Fibroblast of upper back skin (primary cell): Measurements from ENCODE around the gene SCGB2A2.

Source experiments
- DNase-seq: peaks from one replicate; pipeline ENCODE4 v3.0.0-alpha.2; 2013

SCGB2A2 gene

GRCh38 chr11:62269654-62270278 lies at the start of gene SCGB2A2:
TSS of gene SCGB2A2 (plus strand) at chr11:62270158. CDS start at chr11:62270217, 59 bp downstream.
- no peak for DNase-seq

GRCh38 chr11:62221498-62221897 lies 48.5 kb upstream of the SCGB2A2 start:
- no peak for DNase-seq

- no peak for DNase-seq
Observed at GRCh38 chr11:62223095-62223494, 46.9 kb upstream of the SCGB2A2 start.

GRCh38 chr11:62233730-62234129 lies 36.2 kb upstream of the SCGB2A2 start:
- no peak for DNase-seq

GRCh38 chr11:62236187-62236586 lies 33.8 kb upstream of the SCGB2A2 start:
- DNase-seq = no peak

GRCh38 chr11:62237499-62237898 lies 32.5 kb upstream of the SCGB2A2 start:
- no peak for DNase-seq

- DNase-seq = no peak
Observed at GRCh38 chr11:62238151-62238550, 31.8 kb upstream of the SCGB2A2 start.

- no peak for DNase-seq
Observed at GRCh38 chr11:62241095-62241494, 28.9 kb upstream of the SCGB2A2 start.

GRCh38 chr11:62242021-62242420 lies 27.9 kb upstream of the SCGB2A2 start, which contains the start of gene SCGB1D2:
TSS of gene SCGB1D2 (plus strand) at chr11:62242239. CDS start at chr11:62242308, 69 bp downstream.
- DNase-seq = no peak

- peak; percentile 34 for DNase-seq
Observed at GRCh38 chr11:62245271-62245753, 24.6 kb upstream of the SCGB2A2 start.

- no peak for DNase-seq
Observed at GRCh38 chr11:62251698-62252097, 18.3 kb upstream of the SCGB2A2 start.

GRCh38 chr11:62253999-62254542 lies 15.9 kb upstream of the SCGB2A2 start:
- DNase-seq = no peak

- DNase-seq = no peak
Observed at GRCh38 chr11:62256281-62256680, 13.7 kb upstream of the SCGB2A2 start.

GRCh38 chr11:62260261-62260953 lies 9.6 kb upstream of the SCGB2A2 start:
- DNase-seq = no peak

GRCh38 chr11:62264004-62264403 lies 6.0 kb upstream of the SCGB2A2 start:
- DNase-seq = no peak

- DNase-seq = peak; percentile 3
Observed at GRCh38 chr11:62266558-62266957, 3.4 kb upstream of the SCGB2A2 start.

GRCh38 chr11:62267050-62267449 lies 2.9 kb upstream of the SCGB2A2 start:
- no peak for DNase-seq

- no peak for DNase-seq
Observed at GRCh38 chr11:62267576-62267975, 2.4 kb upstream of the SCGB2A2 start.

- no peak for DNase-seq
Observed at GRCh38 chr11:62273284-62273683, 3.3 kb downstream of the SCGB2A2 start.

GRCh38 chr11:62273789-62274275 lies 3.9 kb downstream of the SCGB2A2 start:
- DNase-seq = no peak

- DNase-seq = no peak
Observed at GRCh38 chr11:62280452-62280851, 10.5 kb downstream of the SCGB2A2 start.

- peak; percentile 16 for DNase-seq
Observed at GRCh38 chr11:62295504-62295903, 25.5 kb downstream of the SCGB2A2 start.

- DNase-seq = no peak
Observed at GRCh38 chr11:62298975-62299374, 29.0 kb downstream of the SCGB2A2 start, which contains the start of gene SCGB1D4. TSS of gene SCGB1D4 (minus strand) at chr11:62299075. CDS start at chr11:62299010, 65 bp downstream.

GRCh38 chr11:62306227-62306626 lies 36.3 kb downstream of the SCGB2A2 start:
- no peak for DNase-seq
